ENCODE data around the gene RPL32.
"Not testable (repeated sequence)": the region's sequence is repeated elsewhere in the genome, so short reads cannot be mapped to it uniquely, and the experiment has no call there.

The RPL32 gene

DNA sequence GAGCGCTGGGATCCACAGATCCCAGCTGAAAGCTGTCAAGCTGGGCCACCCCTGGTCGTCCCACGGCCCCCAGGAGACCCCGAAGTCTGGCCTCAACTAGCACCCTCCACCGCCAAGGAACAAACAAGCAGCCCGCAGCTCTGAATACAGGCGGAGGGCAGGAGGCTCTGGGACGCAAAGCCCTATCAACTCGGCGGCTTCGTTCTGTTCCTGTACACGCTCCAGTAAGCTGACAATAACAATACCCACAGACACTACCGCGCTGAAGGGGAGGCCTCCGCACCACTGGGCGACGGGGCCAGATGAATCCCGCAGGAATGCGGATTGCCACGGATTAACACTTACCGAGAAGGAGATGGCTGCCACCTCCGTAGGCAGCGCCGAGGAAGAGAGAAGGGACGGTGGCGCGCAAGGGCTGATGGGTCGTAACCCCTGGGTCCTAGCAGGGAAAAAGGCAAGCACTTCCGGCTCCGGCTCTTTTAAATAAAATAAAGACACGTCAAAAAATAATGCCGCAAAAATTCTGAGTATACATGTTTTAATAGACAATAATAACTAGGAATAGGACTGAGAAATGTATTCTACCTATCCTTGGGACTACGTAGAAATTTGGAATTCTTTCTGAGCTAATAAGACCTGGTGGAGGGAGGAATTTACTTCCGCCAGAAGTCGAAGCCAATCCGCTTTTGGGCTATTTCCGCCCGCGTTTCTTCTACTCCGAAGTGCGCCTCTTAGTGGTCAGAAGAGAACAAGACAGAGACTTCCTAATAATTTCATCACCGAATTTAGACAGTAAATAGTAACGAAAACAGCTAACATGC is at the start of gene RPL32:
TSS of gene RPL32 (minus strand) at position 417 of the 821 bp plus-strand sequence. CDS start 1,328 bp downstream, outside the sequence.
- DNase-seq (ENCODE audit: low read depth), result peak; percentile 91

DNA sequence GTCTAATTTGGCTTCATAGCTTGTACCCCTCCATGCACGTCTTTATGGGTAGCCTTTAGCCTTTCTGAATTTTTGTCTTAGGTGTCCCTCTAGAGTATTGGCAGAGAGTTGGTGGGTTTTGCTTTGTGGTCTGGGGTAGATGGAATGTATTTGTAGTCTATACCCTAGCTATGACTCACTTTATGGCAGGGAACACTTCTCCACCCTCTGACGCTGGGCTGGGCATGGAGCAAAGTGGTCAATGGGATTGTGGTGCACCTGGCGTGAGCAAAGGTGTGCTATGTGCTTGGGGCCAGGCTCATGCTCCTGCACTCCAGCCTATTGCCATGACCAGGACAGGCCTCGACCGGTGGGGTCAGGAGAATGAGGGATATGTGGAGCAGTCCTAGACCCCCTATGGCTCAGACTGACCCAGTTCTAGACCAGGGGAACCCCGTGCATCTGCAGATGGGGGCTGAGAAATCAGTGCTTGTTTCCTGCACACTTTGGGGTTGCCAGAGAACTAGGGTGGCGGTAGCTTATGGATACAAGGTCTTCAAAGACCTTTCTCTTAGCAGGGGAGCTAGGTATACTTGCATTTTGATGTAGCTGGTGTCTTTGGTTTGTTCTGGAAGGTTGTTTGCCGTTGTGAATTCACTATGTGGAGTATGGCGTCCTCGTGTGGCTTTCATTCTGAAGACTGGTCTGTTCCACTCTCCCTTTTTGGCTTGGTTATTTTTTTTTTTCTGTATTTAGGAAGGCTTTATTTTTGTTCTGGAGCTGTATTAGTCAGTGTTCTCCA is 49.4 kb upstream of the RPL32 start:
- no peak for DNase-seq (ENCODE audit: low read depth)

DNA sequence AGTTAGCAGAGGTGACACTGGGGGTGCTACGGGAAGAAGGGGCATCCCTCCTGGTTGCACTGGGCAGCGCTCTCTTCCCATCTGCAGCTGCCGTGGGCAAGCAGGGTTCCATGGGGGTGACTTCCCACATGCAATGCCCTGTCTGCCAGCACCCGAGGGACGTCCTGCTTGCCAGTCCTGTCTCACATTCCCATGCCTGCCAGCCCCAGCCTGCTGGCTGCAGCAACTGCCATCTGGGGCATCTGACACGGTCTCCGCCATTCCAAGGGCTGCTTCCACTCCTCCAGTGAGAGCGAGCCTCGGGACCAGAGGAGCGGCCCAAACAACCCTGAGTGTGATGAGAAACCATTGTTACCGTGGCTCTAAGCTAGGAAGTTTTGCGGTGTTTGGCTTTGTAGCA is 45.4 kb upstream of the RPL32 start:
- no peak for DNase-seq (ENCODE audit: low read depth)

DNA sequence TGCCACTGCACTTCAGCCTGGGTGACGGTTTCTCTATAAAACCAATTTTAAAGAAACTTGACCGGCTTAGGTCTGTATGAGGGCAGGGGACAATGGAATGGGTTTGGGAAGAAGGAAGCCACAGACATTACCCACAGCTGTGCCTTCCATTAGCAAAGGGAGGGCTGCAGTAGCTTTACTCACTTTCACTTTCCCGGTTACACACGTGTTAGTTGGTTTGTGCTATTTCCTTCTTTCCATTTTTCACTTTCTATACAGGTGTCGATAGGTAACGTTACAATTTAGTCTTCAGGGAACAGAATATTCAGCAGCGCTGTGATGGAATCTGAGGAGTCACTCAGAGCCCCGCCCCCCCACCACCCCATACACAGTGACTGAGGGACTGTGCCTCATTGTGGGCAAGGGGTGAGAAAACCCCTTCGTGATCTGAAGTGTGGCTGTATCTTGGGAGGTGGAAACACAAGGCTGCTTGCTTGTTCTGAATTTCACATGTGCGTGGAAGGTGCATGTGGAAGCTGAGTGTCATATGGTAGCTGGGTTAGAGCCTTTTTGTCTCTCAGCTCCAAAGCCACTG is 44.8 kb upstream of the RPL32 start:
- DNase-seq (ENCODE audit: low read depth), result no peak

DNA sequence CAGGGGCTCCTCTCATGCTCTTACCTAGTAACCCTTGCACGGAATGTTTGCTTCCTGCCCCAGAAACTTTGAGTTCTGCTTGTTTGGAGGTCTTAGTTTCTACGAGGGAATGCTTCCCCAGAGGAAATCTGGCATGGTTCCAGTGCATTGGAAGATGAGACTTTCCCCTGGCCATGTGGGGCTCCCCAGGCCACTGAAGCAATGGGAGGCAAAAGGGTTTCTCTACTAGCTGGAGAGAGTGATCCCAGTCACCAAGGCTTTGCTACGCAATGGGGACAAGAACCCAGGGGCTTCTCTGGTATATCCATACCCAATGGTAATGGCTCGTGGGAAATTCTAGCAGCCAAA is 44.2 kb upstream of the RPL32 start:
- DNase-seq (ENCODE audit: low read depth), result no peak

DNA sequence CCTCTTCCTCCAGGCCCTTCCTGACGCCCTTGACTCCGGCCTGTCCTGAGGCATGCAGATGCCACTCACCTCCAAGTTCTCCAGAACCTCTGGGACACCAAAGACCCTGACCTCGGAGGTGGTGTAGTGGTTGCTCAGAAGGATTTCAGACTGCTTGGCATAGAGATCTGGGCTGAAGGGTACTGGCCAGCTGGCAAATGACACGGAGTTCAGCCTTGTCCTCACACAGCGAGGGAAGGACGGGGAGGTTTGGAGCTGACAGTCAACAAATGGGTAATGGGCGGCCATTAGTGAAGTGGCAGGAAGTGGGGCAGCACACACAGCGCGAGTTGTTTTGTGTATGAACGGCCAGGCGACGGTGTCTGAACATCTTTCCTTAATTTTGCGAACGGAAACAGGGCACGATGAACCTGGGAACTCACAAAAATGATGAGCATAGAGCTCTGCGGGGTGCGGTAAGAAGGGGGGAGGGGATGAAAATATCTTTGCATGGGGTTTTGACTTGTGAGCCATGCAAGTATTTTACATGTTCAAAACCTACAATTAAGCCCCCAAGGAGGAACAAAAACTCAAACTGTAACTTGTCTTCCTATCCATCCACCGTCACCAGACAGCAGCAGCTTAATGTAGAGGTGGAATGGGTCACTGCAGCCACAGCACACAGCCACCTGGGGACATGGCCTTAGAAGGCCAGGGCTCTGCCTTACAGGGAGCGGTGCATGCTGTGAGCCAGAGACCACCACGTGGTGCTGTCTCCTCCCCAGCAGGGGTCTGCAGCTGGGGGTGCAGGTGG is 43.6 kb upstream of the RPL32 start:
- DNase-seq (ENCODE audit: low read depth), result no peak

DNA sequence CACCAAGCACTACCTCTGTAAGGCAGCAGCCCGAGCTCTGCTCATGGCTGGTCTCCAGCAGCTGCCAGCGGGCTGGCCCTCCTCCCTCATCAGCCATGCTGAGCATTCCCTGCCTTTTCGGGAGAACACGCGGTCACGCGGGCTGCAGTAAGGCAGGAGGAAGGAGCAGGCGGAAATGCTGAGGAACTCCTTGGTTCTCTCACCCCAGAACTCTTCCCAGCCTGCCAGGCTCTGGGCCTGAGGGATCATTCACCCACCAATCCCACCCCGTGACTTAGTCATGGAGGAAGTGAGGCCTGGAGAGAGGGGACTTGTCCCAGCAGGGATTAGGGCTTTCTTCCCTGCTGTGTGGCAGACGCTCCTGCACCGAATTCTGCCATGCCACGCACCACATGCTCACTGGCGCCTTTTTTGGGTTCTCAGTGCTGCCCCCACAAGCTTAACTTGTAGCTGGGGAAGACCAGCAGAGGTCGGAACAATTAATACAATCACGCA is 42.9 kb upstream of the RPL32 start:
- DNase-seq (ENCODE audit: low read depth), result peak; percentile 10

DNA sequence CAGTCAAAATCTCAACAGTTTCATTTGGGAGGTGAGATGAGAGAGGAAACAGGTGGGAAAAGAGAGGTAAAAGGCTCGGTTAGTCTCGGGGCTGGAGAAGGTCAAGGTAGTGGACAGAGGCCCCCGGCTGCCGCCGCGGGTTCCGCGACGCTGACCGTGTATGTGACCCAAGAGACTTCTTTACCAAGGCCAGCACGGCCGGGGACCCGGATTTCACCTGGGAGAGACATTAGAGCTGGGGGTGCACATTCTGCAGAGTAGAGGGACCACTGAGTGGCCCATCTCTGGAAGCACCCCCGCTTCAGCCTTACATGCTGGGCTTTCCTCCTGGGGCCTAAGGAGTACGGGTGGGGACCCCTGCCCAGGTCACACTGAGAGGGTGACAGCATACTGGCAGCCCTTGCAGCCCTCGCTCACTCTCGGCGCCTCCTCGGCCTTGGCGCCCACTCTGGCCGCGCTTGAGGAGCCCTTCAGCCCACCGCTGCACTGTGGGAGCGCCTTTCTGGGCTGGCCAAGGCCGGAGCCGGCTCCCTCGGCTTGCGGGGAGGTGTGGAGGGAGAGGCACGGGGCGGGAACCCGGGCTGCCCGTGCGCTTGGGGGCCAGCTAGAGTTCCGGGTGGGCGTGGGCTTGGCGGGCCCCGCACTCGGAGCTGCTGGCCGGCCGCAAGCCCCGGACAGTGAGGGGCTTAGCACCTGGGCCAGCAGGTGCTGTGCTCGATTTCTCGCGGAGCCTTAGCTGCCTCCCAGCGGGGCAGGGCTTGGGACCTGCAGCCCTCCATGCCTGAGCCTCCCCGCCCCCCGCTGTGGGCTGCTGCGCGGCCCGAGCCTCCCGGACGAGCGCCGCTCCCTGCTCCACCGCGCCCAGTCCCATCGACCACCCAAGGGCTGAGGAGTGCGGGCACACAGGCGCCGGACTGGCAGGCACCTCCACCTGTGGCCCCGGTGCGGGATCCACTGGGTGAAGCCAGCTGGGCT is 41.3 kb upstream of the RPL32 start:
- DNase-seq (ENCODE audit: low read depth), result no peak

DNA sequence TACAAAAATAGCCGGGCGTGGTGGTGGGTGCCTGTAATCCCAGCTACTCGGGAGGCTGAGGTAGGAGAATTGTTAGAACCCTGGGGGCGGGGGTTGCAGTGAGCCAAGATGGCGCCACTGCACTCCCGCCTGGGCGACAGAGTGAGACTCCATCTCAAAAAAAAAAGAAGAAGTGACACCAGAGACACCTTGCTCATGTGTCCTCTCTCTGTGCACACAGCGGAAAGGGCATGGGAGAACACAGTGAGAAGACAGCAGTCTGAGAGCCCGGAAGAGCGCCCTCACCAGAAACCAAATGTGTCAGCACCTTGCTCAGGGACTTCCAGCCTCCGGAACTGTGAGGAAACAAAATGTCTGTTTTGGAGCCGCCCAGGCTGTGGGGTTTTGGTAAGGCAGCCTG is 40.5 kb upstream of the RPL32 start:
- DNase-seq (ENCODE audit: low read depth), result not testable (repeated sequence)

DNA sequence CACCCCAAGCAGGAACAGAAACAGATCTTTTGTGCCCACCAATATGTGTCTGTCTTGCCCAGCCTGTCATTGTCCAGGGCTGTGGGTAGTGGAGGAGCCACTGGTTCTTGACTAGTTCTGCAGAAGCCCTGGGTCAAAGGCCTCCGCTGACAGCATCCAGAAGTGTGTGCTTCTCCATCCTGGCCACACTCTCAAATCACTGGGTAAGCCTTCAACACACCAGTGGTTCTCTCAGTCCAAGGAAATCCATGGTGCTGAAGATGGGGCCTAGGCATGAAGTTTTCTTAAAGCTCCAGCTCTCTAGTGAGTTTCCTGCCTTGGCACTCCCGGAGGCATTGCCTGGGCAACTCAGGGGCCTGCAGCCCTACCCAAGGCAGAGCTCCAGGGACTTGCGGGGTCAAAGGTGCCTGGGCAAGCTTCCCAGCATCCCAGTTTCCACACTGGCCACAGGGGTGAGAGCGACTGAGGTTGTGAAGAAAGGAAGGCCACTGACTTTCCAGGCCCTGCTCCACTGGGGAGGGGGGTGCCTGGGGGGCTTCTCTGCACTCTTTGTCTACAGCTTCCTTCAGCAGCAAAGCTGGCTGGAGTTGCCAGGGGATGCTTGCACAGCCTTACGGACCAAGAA is 37.9 kb upstream of the RPL32 start:
- no peak for DNase-seq (ENCODE audit: low read depth)

DNA sequence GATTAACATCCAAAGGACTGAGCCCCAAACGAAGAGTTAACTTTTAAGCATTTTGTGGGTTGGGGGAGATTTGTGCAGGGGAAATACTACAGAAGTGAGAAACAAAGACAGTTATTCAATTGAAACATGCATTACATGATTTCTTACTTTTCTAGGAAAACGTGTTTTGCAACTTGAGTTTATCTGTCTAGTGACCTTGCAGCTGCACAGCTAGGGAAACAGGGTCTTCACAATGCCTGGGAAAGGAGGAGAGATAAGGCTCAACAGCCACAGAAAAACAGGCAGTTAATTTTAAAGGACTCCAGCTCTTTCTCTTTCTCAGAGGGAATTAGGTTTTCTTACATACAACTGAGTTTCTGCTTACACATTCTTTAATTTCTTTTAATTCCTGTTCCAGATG is 37.4 kb upstream of the RPL32 start:
- not testable (repeated sequence) for DNase-seq (ENCODE audit: low read depth)

DNA sequence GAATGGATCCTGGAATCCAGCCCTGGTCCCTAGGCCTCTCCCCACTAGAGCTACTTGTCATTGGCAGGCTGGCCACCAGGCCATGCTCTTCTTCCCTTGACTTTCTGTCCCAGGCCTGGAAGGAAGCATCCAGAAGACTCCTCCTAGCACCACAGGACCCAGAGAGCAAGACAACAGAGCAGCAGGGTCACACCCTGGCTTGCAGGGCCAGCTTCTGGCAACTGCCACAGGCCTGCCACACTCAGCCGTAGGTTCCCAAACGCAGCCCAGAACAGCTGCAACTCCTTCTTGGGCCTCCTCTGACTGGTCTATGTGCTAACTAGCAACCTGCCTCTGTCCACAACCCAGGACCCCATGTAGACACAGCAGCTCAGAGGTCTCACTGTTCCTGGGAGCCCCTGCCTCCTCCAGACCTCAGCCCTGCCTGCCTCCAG is 36.8 kb upstream of the RPL32 start:
- no peak for DNase-seq (ENCODE audit: low read depth)

DNA sequence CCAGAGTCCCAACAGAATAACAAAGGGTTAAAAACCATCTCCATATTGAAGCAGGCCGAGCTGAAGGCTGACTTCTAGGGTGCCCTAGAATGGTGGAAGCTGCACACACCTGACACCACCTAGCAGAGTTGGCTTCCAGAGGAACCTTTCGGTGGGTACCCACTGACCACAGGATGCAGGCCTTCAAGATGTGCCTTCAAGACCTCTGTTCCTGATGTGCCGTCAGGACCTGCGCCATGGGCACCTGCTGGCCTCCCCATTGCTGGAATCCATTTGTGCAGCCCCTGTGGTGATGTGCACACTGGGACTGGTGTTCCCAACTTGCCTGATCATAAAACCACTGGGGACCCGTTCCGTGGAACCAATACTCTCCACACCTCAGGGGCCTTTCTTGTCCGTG is 35.7 kb upstream of the RPL32 start:
- DNase-seq (ENCODE audit: low read depth), result no peak

DNA sequence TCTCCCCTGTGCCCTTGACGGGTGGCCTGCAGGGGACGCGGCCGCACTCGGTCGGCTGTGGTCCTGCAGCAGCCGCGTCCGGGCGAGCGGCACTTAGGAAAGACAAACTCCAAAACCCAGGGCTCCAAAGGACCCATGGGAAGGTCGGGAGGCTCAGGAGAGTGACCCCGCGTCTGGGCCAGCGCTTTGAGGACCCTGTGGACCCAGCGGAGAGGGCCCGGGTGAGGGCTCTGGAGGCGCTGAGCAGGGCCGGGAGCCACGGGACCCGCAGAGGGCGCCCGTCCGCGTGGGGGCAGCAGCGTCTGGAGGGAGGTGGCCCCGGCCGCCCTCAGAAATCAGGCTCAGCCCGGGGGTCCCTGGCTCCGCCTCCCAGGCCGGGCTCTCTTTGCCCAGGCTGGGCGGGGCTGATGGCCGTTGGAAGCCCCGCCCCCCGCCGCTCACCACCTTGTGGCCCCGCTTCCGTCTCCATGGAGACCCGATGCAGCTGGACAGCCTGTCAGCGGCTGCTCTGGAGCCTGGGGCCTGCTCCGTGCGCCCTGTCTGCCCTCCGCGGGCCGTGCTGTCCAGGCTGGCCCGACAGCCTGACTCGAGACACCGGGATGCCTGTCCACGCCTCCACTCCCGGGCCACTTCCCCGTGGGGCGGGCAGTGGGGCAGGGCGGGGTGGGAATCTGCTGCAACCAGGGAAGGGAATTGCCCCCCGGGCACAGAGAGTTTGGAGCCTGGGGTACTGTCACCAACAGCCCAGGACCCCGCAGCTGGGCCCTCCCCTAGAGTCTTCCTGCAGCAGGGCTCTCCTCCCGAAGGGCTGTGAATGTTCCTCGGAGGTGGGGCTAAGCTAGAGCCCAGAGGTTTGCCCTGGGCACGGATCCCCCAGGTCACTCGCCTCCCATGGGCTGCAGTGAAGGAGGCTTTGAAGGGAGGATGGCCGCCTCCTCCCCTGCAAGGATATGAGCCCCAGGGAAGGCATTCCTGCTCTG is 34.8 kb upstream of the RPL32 start:
- DNase-seq (ENCODE audit: low read depth), result no peak

DNA sequence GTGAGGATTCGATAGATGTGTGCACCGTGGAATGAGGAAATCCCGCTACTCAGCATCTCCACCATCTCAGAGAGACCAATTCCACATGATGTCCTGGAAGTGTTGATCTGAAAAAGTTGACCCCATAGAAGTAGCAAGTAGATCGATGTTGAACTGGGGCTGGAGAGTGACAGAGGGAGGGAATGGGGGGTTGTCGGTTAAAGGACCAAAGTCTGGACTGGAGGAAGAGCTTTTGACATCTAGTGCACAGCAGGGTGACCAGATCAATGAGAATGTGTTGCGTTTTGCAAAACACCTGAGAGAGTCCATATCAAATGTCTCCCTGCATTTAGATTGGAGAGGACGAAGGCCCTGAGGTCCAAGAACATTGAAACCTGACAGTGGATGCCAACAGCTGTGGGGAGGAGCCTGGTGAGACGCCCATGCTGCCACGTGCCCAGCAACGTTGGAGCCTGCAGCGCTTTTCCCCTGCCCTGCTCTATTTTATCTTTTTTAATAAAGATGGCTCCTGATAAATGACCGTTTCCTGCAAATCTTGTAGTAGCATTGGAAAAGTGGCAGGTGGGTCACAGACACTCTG is 30.1 kb upstream of the RPL32 start:
- no peak for DNase-seq (ENCODE audit: low read depth)

DNA sequence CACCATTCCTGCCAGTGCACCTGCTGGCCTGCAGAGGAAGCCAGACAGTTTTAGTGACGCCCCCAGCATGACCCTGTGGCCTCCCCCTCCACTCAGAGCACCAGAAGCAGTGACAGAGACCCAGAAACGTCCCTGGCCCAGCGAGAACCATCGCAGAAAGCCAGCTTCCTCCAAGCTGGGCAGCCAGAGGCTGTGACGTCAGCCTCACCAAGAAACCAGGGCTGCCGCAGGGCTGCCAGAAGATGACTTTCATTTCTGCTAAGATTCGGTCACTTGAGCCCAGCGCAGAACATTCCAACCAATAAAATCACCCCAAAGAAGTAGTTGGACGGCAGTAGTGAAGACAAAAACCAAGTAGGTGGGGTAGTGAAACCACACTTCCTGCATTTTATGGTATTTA is 29.6 kb upstream of the RPL32 start:
- peak; percentile 17 for DNase-seq (ENCODE audit: low read depth)

DNA sequence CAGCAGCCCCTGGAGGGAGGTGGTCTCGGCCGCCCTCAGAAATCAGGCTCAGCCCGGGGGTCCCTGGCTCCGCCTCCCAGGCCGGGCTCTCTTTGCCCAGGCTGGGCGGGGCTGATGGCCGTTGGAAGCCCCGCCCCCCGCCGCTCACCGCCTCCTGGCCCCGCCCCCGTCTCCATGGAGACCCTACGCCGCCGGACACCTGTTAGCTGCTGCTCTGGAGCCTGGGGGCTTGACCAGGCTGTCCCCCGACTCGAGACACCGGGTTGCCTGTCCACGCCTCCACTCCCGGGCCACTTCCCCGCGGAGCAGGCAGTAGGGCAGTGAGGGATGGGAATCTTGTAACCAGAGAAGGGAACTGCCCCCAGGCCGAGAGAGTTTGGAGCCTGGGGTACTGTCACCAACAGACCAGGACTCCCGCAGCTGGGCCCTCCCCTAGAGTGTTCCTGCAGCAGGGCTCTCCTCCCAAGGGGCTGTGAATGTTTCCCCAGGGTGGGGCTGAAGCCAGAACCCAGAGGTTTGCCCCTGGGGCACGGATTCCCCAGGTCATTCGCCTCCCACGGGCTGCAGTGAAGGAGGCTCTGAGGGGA is 27.8 kb upstream of the RPL32 start:
- no peak for DNase-seq (ENCODE audit: low read depth)

Measured in GM04504 (cell line).